Keratinocyte (primary cell): ENCODE data around the gene ITPK1.

Experiments used
- EZH2 ChIP-seq: IDR thresholded peaks from one replicate; pipeline ENCODE4 v1.6.1; 2012; ENCODE audit warnings: inconsistent platforms, mild to moderate bottlenecking, low read length, moderate library complexity
- TF ChIP-seq, protein P1 (sequence below), 3 experiments: IDR thresholded peaks in 1 of 3; conservative IDR thresholded peaks in 1 of 3; optimal IDR thresholded peaks in 1 of 3; 2 replicates in 2 of 3; 3 replicates in 1 of 3; pipeline versions ENCODE3 to v1.5.1; 2011; ENCODE audit warnings: low read length in 3 of 3, mild to moderate bottlenecking in 3 of 3, moderate library complexity in 2 of 3, control low read depth in 1 of 3, inconsistent platforms in 1 of 3; ENCODE audit not compliant: insufficient read depth in 2 of 3; ENCODE audit errors: extremely low read depth in 1 of 3

DNA sequence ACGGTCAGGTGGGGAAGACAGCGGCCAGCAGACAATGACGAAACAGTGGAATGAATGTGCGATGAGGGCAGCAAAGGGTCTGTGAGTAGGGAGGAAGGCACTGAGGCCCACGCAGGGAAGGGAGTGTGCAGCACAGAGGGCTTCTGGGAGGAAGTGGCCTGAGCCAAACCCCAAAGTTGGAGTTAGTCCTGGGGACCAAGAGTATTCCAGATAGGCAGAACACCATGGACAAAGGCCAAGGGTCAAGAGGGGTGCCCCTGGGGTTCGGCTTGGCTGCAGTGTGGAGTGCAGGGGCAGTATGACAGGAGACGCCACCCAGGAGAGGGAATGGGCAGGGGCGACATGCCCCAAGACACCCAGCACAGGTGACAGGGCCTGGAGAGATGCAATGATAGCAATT is 134.0 kb downstream of the ITPK1 start:
- TF ChIP-seq, protein P1, sequence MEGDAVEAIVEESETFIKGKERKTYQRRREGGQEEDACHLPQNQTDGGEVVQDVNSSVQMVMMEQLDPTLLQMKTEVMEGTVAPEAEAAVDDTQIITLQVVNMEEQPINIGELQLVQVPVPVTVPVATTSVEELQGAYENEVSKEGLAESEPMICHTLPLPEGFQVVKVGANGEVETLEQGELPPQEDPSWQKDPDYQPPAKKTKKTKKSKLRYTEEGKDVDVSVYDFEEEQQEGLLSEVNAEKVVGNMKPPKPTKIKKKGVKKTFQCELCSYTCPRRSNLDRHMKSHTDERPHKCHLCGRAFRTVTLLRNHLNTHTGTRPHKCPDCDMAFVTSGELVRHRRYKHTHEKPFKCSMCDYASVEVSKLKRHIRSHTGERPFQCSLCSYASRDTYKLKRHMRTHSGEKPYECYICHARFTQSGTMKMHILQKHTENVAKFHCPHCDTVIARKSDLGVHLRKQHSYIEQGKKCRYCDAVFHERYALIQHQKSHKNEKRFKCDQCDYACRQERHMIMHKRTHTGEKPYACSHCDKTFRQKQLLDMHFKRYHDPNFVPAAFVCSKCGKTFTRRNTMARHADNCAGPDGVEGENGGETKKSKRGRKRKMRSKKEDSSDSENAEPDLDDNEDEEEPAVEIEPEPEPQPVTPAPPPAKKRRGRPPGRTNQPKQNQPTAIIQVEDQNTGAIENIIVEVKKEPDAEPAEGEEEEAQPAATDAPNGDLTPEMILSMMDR (optimal IDR thresholded peaks at IDR 0.05 in 1 of 3, IDR thresholded peaks at IDR 0.05 in 1 of 3, conservative IDR thresholded peaks at IDR 0.05 in 1 of 3; ENCODE audit: extremely low read depth in 1 of 3, insufficient read depth in 2 of 3, low read length in 3 of 3) = no peak
- no peak for TF ChIP-seq EZH2
